Measurements from ENCODE around the gene ELMO2.

GRCh38 chr20:46342010-46342378, 64.4 kb downstream of the ELMO2 start:
- TF ChIP-seq CTCF (IDR thresholded peaks at IDR 0.05) (no peak), POLR2A (IDR thresholded peaks at IDR 0.05) (no peak)
